Naive B cell (primary cell): ENCODE results near the gene S100A13. TPM values are rescaled to one million over a fixed set of nuclear protein-coding genes. Genes with fewer than 3 reads are reported as not detected.
"Not testable (repeated sequence)": the region's sequence is repeated elsewhere in the genome, so short reads cannot be mapped to it uniquely, and the experiment has no call there.

Experiments
- ATAC-seq, 2 donors: fragments of 150-1000 bp; cut with Tn5 transposase; 2 replicates each; pipeline ENCODE4 v1.10.0; 2021; ENCODE audit warnings: low read depth in 2 of 2, mild to moderate bottlenecking in 2 of 2, moderate library complexity in 2 of 2
- DNase-seq: peaks from one replicate; pipeline ENCODE4 v3.0.0; 2022
- H3K27ac Mint-ChIP-seq, 6 donors: one replicate each; pipeline ENCODE4 v1.8.0; 2020 to 2022; ENCODE audit warnings: mild to moderate bottlenecking in 6 of 6, mixed read lengths in 6 of 6, moderate library complexity in 5 of 6, inconsistent platforms in 2 of 6
- H3K27me3 Mint-ChIP-seq, 3 donors: one replicate each; pipeline ENCODE4 v1.8.0; 2021 to 2022; ENCODE audit warnings: mixed read lengths in 3 of 3, mild to moderate bottlenecking in 1 of 3
- H3K36me3 Mint-ChIP-seq, 2 donors: one replicate each; pipeline ENCODE4 v1.8.0; 2020 to 2022; ENCODE audit warnings: mixed read lengths in 2 of 2, inconsistent platforms in 1 of 2, mild to moderate bottlenecking in 1 of 2
- H3K4me1 Mint-ChIP-seq, 3 donors: one replicate each; pipeline ENCODE4 v1.8.0; 2020 to 2022; ENCODE audit warnings: mixed read lengths in 3 of 3, inconsistent platforms in 1 of 3, mild to moderate bottlenecking in 1 of 3, moderate library complexity in 1 of 3
- H3K4me3 Mint-ChIP-seq, 8 donors: one replicate each; pipeline ENCODE4 v1.8.0; 2020 to 2022; ENCODE audit warnings: mild to moderate bottlenecking in 8 of 8, mixed read lengths in 8 of 8, moderate library complexity in 8 of 8, inconsistent platforms in 2 of 8
- H3K9me3 Mint-ChIP-seq, 7 donors: one replicate each; pipeline ENCODE4 v1.8.0; 2020 to 2022; ENCODE audit warnings: mixed read lengths in 7 of 7, mild to moderate bottlenecking in 5 of 7, inconsistent platforms in 2 of 7, moderate library complexity in 1 of 7
- polyA plus RNA-seq, 6 donors: library from polyadenylated mRNA; unstranded; fragments of 300-500 nt; fragmentation: Illumina TruSeq; gene quantifications; one replicate each; pipeline ENCODE4 v1.2.3, GENCODE V29; 2021; ENCODE audit warnings: low read depth in 6 of 6

The S100A13 gene
- polyA plus RNA-seq, 6 donors from 2014 or later, result 1.2 to 2.1 (median 1.6) TPM; not detected in 2

GRCh38 chr1:153642161-153642560 lies 14.9 kb upstream of the S100A13 start:
- ATAC-seq, result no peak
- peaks cover 32 to 53% of the 10 kb centered on the region in 2 donors for H3K36me3 Mint-ChIP-seq
- H3K4me3 Mint-ChIP-seq, result no peak overlapping the region
- DNase-seq, result no peak
- H3K4me1 Mint-ChIP-seq, result peaks cover 24 to 41% (median 35%) of the 10 kb centered on the region in 3 donors
- H3K27me3 Mint-ChIP-seq, result no peaks in the 10 kb centered on the region
- peak overlapping the region in 1 of 6 donors; percentile 63 for H3K27ac Mint-ChIP-seq
- H3K9me3 Mint-ChIP-seq, result no peaks in the 10 kb centered on the region

- Mint-ChIP-seq H3K4me3 (no peak overlapping the region), H3K4me1 (peaks cover 25 to 46% (median 40%) of the 10 kb centered on the region in 3 donors), H3K9me3 (no peaks in the 10 kb centered on the region), H3K27ac (peak overlapping the region in 1 of 6 donors; percentile 47), H3K27me3 (no peaks in the 10 kb centered on the region), H3K36me3 (peaks cover 36 to 54% of the 10 kb centered on the region in 2 donors)
- no peak for DNase-seq
- ATAC-seq, result no peak
These were observed 13.6 kb upstream of the S100A13 start for GRCh38 chr1:153640861-153641260.

- Mint-ChIP-seq H3K4me1 (peaks cover 21 to 43% (median 39%) of the 10 kb centered on the region in 3 donors), H3K36me3 (peaks cover 29 to 48% of the 10 kb centered on the region in 2 donors), H3K27ac (peak overlapping the region in 2 of 6 donors; percentile 47 to 53)
- H3K27me3 Mint-ChIP-seq, H3K9me3 Mint-ChIP-seq, ATAC-seq, H3K4me3 Mint-ChIP-seq, DNase-seq: not testable (repeated sequence)
These were observed 12.9 kb upstream of the S100A13 start for GRCh38 chr1:153640213-153640612.

GRCh38 chr1:153639280-153639679 lies 12.0 kb upstream of the S100A13 start:
- Mint-ChIP-seq H3K4me3 (no peak overlapping the region), H3K27me3 (no peaks in the 10 kb centered on the region), H3K27ac (peak overlapping the region in 1 of 6 donors; percentile 42), H3K4me1 (peaks cover 24 to 43% (median 42%) of the 10 kb centered on the region in 3 donors), H3K36me3 (peaks cover 27 to 39% of the 10 kb centered on the region in 2 donors), H3K9me3 (no peaks in the 10 kb centered on the region)
- ATAC-seq (no peak), DNase-seq (no peak)

- Mint-ChIP-seq H3K4me1 (peaks cover 29 to 47% (median 39%) of the 10 kb centered on the region in 3 donors), H3K27me3 (no peaks in the 10 kb centered on the region), H3K4me3 (peak overlapping the region in 1 of 8 donors; percentile 79), H3K36me3 (peaks cover 27 to 29% of the 10 kb centered on the region in 2 donors), H3K27ac (peak overlapping the region in 3 of 6 donors; percentile 27 to 92 (median 39)), H3K9me3 (peaks cover 0 to 1% (median 0%) of the 10 kb centered on the region in 7 donors)
- no peak for ATAC-seq
- no peak for DNase-seq
These were observed 11.0 kb upstream of the S100A13 start for GRCh38 chr1:153638261-153638660.

- Mint-ChIP-seq H3K36me3 (peaks cover 16 to 21% of the 10 kb centered on the region in 2 donors), H3K9me3 (peaks cover 0 to 5% (median 0%) of the 10 kb centered on the region in 7 donors), H3K4me3 (peak overlapping the region in 7 of 8 donors; percentile 44 to 100 (median 75)), H3K4me1 (peaks cover 36 to 44% (median 41%) of the 10 kb centered on the region in 3 donors), H3K27ac (peak overlapping the region in 2 of 6 donors; percentile 39 to 53), H3K27me3 (no peaks in the 10 kb centered on the region)
- ATAC-seq, result no peak
- no peak for DNase-seq
These were observed 9.0 kb upstream of the S100A13 start for GRCh38 chr1:153636312-153636711.

GRCh38 chr1:153635872-153636271 lies 8.6 kb upstream of the S100A13 start:
- H3K36me3 Mint-ChIP-seq, result peaks cover 11 to 21% of the 10 kb centered on the region in 2 donors

GRCh38 chr1:153633754-153634665 lies 6.7 kb upstream of the S100A13 start, which contains the start of gene CHTOP:
Gene CHTOP (plus strand): TSS chr1:153634066. CDS start chr1:153636589, 2,523 bp downstream.
- Mint-ChIP-seq H3K36me3 (peaks cover 11 to 21% of the 10 kb centered on the region in 2 donors), H3K9me3 (peaks cover 0 to 5% (median 0%) of the 10 kb centered on the region in 7 donors), H3K4me1 (peaks cover 39 to 48% (median 43%) of the 10 kb centered on the region in 3 donors), H3K4me3 (peak within 1 kb of the TSS; percentile 94 to 100 (median 99)), H3K27me3 (no peaks in the 10 kb centered on the region), H3K27ac (peak within 1 kb of the TSS; percentile 100)
- DNase-seq (peak; percentile 97), ATAC-seq (peak; percentile 84 to 85)

More at GRCh38 chr1:153635872-153636271, 8.6 kb upstream of the S100A13 start:
- peak overlapping the region; percentile 44 to 100 (median 72) for H3K4me3 Mint-ChIP-seq
- peaks cover 36 to 41% (median 38%) of the 10 kb centered on the region in 3 donors for H3K4me1 Mint-ChIP-seq
- H3K27ac Mint-ChIP-seq, result peak overlapping the region in 5 of 6 donors; percentile 9 to 78 (median 41)
- DNase-seq (no peak), ATAC-seq (no peak)
- H3K27me3 Mint-ChIP-seq, result no peaks in the 10 kb centered on the region
- H3K9me3 Mint-ChIP-seq, result peaks cover 0 to 5% (median 0%) of the 10 kb centered on the region in 7 donors

GRCh38 chr1:153633161-153633753 lies 6.0 kb upstream of the S100A13 start:
- ATAC-seq (no peak), DNase-seq (no peak)
- Mint-ChIP-seq H3K36me3 (peaks cover 11 to 21% of the 10 kb centered on the region in 2 donors), H3K9me3 (peaks cover 0 to 5% (median 0%) of the 10 kb centered on the region in 7 donors), H3K27me3 (no peaks in the 10 kb centered on the region), H3K4me3 (peak overlapping the region; percentile 94 to 100 (median 99)), H3K4me1 (peaks cover 47 to 56% (median 50%) of the 10 kb centered on the region in 3 donors), H3K27ac (peak overlapping the region; percentile 100)

- DNase-seq, result no peak
- no peak for ATAC-seq
- no peak overlapping the region for H3K4me3 Mint-ChIP-seq
- peaks cover 0 to 5% (median 0%) of the 10 kb centered on the region in 7 donors for H3K9me3 Mint-ChIP-seq
- no peaks in the 10 kb centered on the region for H3K27me3 Mint-ChIP-seq
- H3K27ac Mint-ChIP-seq, result peak overlapping the region in 1 of 6 donors; percentile 79
- H3K36me3 Mint-ChIP-seq, result peaks cover 0 to 5% of the 10 kb centered on the region in 2 donors
- peaks cover 51 to 58% (median 53%) of the 10 kb centered on the region in 3 donors for H3K4me1 Mint-ChIP-seq
These were observed 4.0 kb upstream of the S100A13 start for GRCh38 chr1:153631047-153632022.

- H3K36me3 Mint-ChIP-seq, result peaks cover 0 to 5% of the 10 kb centered on the region in 2 donors
These were observed 3.1 kb upstream of the S100A13 start for GRCh38 chr1:153630384-153630783.

GRCh38 chr1:153629971-153630370 lies 2.7 kb upstream of the S100A13 start:
- Mint-ChIP-seq H3K4me3 (no peak overlapping the region), H3K36me3 (peaks cover 0 to 5% of the 10 kb centered on the region in 2 donors), H3K9me3 (peaks cover 0 to 5% (median 0%) of the 10 kb centered on the region in 7 donors), H3K27me3 (no peaks in the 10 kb centered on the region), H3K27ac (no peak overlapping the region), H3K4me1 (peaks cover 47 to 61% (median 54%) of the 10 kb centered on the region in 3 donors)
- no peak for DNase-seq
- no peak for ATAC-seq

More at GRCh38 chr1:153630384-153630783, 3.1 kb upstream of the S100A13 start:
- Mint-ChIP-seq H3K27ac (peak overlapping the region in 1 of 6 donors; percentile 60), H3K4me3 (no peak overlapping the region), H3K9me3 (peaks cover 0 to 5% (median 0%) of the 10 kb centered on the region in 7 donors), H3K27me3 (no peaks in the 10 kb centered on the region), H3K4me1 (peaks cover 47 to 61% (median 54%) of the 10 kb centered on the region in 3 donors)
- DNase-seq, result no peak
- no peak for ATAC-seq
